Parathyroid adenoma (tissue), 2 donors: ENCODE measurements around the gene TMEM42.
"Not testable (repeated sequence)": the region's sequence is repeated elsewhere in the genome, so short reads cannot be mapped to it uniquely, and the experiment has no call there.

Experiments used
- H2AFZ ChIP-seq: fragments of 300-600 bp; sonication (generic); one replicate; pipeline ENCODE4 v1.7.0; 2017; ENCODE audit warnings: antibody characterized with exemption, mild to moderate bottlenecking
- H3K27ac ChIP-seq: fragments of 300-600 bp; sonication (generic); one replicate; pipeline ENCODE4 v1.7.0; 2017
- H3K27me3 ChIP-seq: fragments of 300-600 bp; sonication (generic); one replicate; pipeline ENCODE4 v1.7.0; 2017; ENCODE audit warnings: low read length; ENCODE audit not compliant: control insufficient read depth, insufficient read depth
- H3K36me3 ChIP-seq: fragments of 300-600 bp; sonication (generic); one replicate; pipeline ENCODE4 v1.7.0; 2017; ENCODE audit warnings: low read length; ENCODE audit not compliant: control insufficient read depth, insufficient read depth
- H3K4me1 ChIP-seq: fragments of 300-600 bp; sonication (generic); one replicate; pipeline ENCODE4 v1.7.0; 2017; ENCODE audit warnings: control low read depth
- H3K4me2 ChIP-seq: fragments of 300-600 bp; sonication (generic); one replicate; pipeline ENCODE4 v1.7.0; 2017; ENCODE audit warnings: low read length
- H3K4me3 ChIP-seq: fragments of 300-600 bp; sonication (generic); one replicate; pipeline ENCODE4 v1.7.0; 2017; ENCODE audit warnings: low read depth, low read length
- H3K79me2 ChIP-seq: fragments of 300-600 bp; sonication (generic); one replicate; pipeline ENCODE4 v1.7.0; 2017; ENCODE audit warnings: control low read depth
- H3K9ac ChIP-seq: fragments of 300-600 bp; sonication (generic); one replicate; pipeline ENCODE4 v1.7.0; 2017; ENCODE audit warnings: mild to moderate bottlenecking
- H3K9me3 ChIP-seq: fragments of 300-600 bp; sonication (generic); one replicate; pipeline ENCODE4 v1.7.0; 2017; ENCODE audit warnings: low read length; ENCODE audit not compliant: control insufficient read depth
- TF ChIP-seq, protein P1 (sequence below): fragments of 300-600 bp; sonication (generic); IDR thresholded peaks from one replicate; pipeline ENCODE4 v1.7.0; 2017; ENCODE audit warnings: antibody characterized with exemption, mild to moderate bottlenecking
- donor health status: primary hyperparathyroidism.

TMEM42 gene

DNA sequence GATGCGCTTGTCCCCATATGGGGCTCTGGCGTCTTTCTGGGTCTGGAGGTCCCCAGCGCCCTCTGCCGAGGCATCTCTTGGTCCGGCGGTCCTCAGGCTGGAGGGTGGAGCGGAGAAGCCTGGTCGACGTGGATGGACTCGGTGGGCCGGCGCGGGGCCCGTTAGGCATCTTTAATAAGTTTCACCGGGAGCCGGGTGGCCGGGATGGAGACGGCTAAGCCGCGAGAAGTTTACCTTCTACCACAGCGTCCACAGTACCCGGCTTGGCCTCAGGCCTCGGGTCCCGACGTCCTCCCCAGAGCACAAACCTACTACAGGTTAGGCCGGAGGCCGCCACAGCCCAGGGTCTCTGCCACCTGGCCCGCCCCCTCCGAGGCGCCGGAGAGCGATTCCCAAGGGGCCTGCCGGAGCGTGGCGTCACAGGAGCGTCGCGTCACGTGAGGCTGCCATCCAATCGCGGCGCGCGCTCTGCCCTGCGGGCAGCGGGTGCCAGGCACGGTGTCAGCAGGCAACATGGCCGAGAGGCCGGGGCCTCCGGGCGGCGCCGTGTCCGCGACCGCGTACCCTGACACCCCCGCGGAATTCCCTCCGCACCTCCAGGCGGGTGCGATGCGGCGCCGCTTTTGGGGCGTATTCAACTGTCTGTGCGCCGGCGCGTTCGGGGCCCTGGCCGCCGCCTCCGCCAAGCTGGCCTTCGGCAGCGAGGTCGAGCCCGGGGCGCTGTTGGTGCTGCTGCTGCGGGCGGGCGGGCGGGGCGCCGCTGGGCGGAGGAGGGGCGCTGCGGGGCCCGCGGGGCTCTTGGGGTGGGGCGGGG is at the start of gene TMEM42:
Gene TMEM42 (plus strand): TSS at position 501 of the 814 bp plus-strand sequence. CDS start 13 bp downstream, at position 514.
- TF ChIP-seq, protein P1, sequence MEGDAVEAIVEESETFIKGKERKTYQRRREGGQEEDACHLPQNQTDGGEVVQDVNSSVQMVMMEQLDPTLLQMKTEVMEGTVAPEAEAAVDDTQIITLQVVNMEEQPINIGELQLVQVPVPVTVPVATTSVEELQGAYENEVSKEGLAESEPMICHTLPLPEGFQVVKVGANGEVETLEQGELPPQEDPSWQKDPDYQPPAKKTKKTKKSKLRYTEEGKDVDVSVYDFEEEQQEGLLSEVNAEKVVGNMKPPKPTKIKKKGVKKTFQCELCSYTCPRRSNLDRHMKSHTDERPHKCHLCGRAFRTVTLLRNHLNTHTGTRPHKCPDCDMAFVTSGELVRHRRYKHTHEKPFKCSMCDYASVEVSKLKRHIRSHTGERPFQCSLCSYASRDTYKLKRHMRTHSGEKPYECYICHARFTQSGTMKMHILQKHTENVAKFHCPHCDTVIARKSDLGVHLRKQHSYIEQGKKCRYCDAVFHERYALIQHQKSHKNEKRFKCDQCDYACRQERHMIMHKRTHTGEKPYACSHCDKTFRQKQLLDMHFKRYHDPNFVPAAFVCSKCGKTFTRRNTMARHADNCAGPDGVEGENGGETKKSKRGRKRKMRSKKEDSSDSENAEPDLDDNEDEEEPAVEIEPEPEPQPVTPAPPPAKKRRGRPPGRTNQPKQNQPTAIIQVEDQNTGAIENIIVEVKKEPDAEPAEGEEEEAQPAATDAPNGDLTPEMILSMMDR = no peak
- peak within 1 kb of the TSS; percentile 90 for H2AFZ ChIP-seq

DNA sequence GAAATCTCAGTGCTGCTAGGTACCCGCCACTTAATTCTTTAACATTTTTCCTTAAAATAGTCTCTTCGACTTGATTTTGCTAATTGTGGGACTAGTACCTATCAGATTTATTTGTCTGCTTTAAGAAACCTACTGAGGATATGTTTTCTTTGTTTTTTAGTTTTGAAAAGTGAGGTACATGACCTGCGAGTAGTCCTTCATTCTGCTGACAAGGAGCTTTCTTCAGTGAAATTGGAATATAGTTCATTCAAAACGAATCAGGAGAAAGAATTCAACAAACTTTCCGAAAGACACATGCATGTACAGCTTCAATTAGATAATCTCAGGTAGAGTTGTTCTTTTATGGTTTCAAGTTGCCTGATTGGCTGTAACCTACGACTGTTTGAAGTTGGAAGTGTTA is 47.0 kb upstream of the TMEM42 start:
- Histone ChIP-seq H3K4me3 (no peak overlapping the region), H3K27ac (no peak overlapping the region), H3K9me3 (no peaks in the 10 kb centered on the region), H3K27me3 (no peaks in the 10 kb centered on the region), H3K79me2 (no peaks in the 10 kb centered on the region), H2AFZ (no peak overlapping the region), H3K4me2 (no peak overlapping the region), H3K9ac (no peak overlapping the region), H3K36me3 (no peaks in the 10 kb centered on the region), H3K4me1 (no peaks in the 10 kb centered on the region)
- TF ChIP-seq, protein P1 = no peak

More for the DNA sequence above, at the start of gene TMEM42:
- peaks cover 7% of the 10 kb centered on the region for H3K4me1 ChIP-seq
- peak within 1 kb of the TSS; percentile 97 for H3K4me2 ChIP-seq
- H3K9me3 ChIP-seq = no peaks in the 10 kb centered on the region
- H3K4me3 ChIP-seq = peak within 1 kb of the TSS; percentile 88
- peak within 1 kb of the TSS; percentile 22 for H3K9ac ChIP-seq
- peak within 1 kb of the TSS; percentile 87 for H3K27ac ChIP-seq
- no peaks in the 10 kb centered on the region for H3K36me3 ChIP-seq
- no peaks in the 10 kb centered on the region for H3K27me3 ChIP-seq
- H3K79me2 ChIP-seq = no peaks in the 10 kb centered on the region

DNA sequence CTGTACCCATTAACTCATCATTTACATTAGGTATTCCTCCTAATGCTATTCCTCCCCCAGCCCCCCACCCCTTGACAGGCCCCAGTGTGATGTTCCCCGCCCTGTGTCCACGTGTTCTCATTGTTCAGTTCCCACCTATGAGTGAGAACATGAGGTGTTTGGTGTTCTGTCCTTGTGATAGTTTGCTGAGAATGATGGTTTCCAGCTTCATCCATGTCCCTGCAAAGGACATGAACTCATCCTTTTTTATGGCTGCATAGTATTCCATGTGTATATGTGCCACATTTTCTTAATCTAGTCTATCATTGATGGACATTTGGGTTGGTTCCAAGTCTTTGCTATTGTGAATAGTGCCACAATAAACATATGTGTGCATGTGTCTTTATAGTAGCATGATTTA is 45.4 kb upstream of the TMEM42 start:
- not testable (repeated sequence) for H3K27me3 ChIP-seq, H2AFZ ChIP-seq, H3K4me3 ChIP-seq, H3K27ac ChIP-seq, H3K9me3 ChIP-seq, H3K9ac ChIP-seq, H3K36me3 ChIP-seq, H3K79me2 ChIP-seq, H3K4me1 ChIP-seq, H3K4me2 ChIP-seq

DNA sequence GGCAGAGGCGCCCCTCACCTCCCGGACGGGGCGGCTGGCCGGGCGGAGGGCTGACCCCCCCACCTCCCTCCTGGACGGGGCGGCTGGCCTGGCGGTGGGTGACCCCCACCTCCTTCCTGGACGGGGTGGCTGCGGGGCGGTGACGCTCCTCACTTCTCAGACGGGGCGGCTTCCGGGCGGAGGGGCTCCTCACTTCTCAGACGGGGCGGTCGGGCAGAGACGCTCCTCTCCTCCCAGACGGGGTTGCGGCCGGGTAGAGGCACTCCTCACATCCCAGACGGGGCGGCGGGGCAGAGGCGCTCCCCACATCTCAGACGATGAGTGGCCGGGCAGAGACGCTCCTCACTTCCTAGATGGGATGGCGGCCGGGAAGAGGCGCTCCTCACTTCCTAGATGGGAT is 40.5 kb upstream of the TMEM42 start:
- H3K9me3 ChIP-seq = not testable (repeated sequence)

DNA sequence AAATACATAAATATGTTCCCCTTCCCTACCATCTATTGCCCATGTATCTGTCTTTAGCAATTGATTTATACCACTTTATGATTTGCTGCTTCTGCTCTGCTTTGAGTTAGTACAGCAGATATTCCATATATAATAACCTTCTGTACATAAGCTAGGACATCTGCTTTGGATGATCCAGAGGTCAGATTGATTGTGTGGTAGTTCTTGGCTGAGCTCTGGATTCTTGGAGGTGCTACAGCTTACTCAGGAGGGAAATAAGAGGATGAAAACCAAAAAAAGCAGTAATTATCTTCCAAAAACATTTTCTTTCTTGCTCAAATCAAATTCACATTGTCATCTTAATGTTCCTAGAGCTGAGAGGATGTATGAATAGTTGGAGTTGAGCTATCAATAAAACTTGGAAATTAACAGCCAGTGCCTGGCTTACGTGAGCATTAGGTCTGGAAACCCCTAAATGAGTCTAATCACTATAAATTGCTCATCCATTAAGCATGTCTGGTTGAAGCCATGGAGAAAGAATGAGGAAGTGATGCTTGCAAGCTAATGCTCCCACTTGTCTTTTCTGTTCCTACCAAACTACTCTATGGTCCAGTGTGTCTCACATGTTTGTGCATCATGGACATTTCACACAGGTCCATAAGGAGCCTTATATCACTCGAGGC is 36.3 kb upstream of the TMEM42 start:
- Histone ChIP-seq H3K4me1 (no peaks in the 10 kb centered on the region), H2AFZ (no peak overlapping the region), H3K9me3 (no peaks in the 10 kb centered on the region), H3K79me2 (no peaks in the 10 kb centered on the region), H3K9ac (no peak overlapping the region), H3K27me3 (no peaks in the 10 kb centered on the region), H3K27ac (no peak overlapping the region), H3K4me3 (no peak overlapping the region), H3K4me2 (no peak overlapping the region), H3K36me3 (no peaks in the 10 kb centered on the region)
- TF ChIP-seq, protein P1 = no peak

More for the DNA sequence above, 40.5 kb upstream of the TMEM42 start:
- not testable (repeated sequence) for H3K36me3 ChIP-seq, H3K4me1 ChIP-seq, H3K27ac ChIP-seq, H3K4me3 ChIP-seq, H3K4me2 ChIP-seq, H3K79me2 ChIP-seq, H2AFZ ChIP-seq, H3K9ac ChIP-seq, H3K27me3 ChIP-seq
